Measurements from ENCODE around the gene ATPAF1. TPM values are rescaled to one million over a fixed set of nuclear protein-coding genes. Genes with fewer than 3 reads are reported as not detected.

Gene ATPAF1
- total RNA-seq, 1 donor from 2014 or later, result 35.7 TPM

DNA sequence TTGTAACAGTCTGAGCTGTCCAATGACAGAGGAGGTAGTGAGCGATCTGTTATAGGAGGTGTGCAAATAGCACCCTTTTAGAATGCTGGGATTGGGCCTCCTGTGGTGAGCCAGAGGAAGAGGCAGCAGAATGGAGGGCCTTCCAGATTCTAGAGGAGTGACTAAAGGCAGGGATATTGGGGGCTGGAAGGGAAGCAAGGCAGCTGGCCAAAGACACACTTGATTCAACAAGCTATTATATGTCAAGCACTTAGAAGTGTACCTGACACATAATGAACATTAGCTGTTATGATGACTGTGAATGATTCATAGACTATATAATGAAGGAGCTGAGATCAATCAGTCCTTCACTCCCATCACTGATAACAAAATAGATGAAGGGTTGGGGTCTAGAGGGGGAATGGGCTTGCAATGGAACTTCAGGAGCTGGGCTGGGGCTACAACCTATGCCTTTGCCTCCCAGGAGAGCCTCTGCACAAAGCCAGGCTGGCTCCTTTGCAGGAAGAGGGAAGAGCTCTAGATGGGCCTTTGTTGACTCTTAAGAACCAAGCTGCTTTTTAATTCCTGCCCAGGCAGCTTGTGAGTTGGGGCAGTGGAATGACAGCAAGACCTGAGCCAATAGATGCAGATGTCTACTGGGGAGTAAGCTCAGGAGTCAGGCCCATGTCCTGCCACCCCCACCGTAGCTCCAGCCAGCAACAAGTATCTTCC, 61.8 kb downstream of the ATPAF1 start:
- H3K27ac Mint-ChIP-seq (ENCODE audit: unreplicated experiment), result no peak overlapping the region
- no peak overlapping the region for H3K4me3 Mint-ChIP-seq (ENCODE audit: unreplicated experiment)
- DNase-seq (ENCODE audit: extremely low spot score, unreplicated experiment), result no peak
- TF ChIP-seq CTCF (IDR thresholded peaks at IDR 0.05), result no peak
- H3K4me1 Mint-ChIP-seq (ENCODE audit: unreplicated experiment), result peaks cover 25% of the 10 kb centered on the region
- H3K9me3 Mint-ChIP-seq (ENCODE audit: unreplicated experiment), result no peaks in the 10 kb centered on the region
- peaks cover 25% of the 10 kb centered on the region for H3K36me3 Mint-ChIP-seq (ENCODE audit: unreplicated experiment)
- no peaks in the 10 kb centered on the region for H3K27me3 Mint-ChIP-seq (ENCODE audit: unreplicated experiment)

GRCh38 chr1:46605232-46605631, 62.9 kb downstream of the ATPAF1 start:
- Mint-ChIP-seq H3K4me3 (ENCODE audit: unreplicated experiment) (peak overlapping the region; percentile 89), H3K4me1 (ENCODE audit: unreplicated experiment) (peaks cover 22% of the 10 kb centered on the region)

DNA sequence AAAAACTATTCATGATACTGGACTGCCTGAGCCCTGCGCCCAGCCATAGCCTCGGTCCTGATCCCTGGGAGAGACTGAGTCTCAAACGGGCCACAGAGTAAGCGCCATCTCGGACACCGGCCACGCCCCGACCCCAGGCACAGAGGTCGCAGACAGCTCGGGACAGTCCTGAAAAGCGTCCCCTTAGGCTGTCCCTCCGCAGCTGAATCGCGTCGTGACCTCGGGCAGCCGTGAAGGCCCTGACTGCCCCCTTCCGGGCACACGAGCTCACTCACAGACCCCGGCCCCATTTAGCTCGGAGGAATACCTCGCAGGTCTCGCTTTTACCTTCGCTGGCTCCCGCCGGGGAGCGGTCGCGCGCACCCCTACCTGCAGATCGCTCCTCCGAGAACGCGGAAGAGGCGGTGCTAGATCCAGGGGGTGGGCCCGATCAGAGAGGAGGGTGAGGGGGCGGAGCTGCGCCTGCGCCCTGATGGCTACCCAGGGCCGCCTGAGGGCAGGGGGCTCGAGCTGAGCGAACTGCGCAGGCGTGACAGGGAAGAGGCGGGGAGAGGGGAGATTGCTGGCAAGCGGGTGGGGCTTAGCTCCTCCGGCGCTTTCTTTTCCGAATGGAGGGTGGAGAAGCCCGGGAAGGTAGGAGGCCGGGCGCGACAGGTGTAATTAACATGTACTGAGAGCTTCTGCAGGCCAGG, 64.2 kb downstream of the ATPAF1 start, which contains the start of gene MKNK1:
Gene MKNK1, minus strand, starts transcription at position 411 of the 692 bp plus-strand sequence. CDS start 20,941 bp downstream, outside the sequence.
- H3K27me3 Mint-ChIP-seq (ENCODE audit: unreplicated experiment), result no peaks in the 10 kb centered on the region
- H3K36me3 Mint-ChIP-seq (ENCODE audit: unreplicated experiment), result peaks cover 14% of the 10 kb centered on the region
- H3K4me1 Mint-ChIP-seq (ENCODE audit: unreplicated experiment), result peaks cover 25% of the 10 kb centered on the region
- DNase-seq (ENCODE audit: extremely low spot score, unreplicated experiment), result peak; percentile 100
- peak within 1 kb of the TSS; percentile 89 for H3K4me3 Mint-ChIP-seq (ENCODE audit: unreplicated experiment)
- TF ChIP-seq CTCF (IDR thresholded peaks at IDR 0.05), result peak; percentile 42
- H3K27ac Mint-ChIP-seq (ENCODE audit: unreplicated experiment), result peak within 1 kb of the TSS; percentile 80
- H3K9me3 Mint-ChIP-seq (ENCODE audit: unreplicated experiment), result no peaks in the 10 kb centered on the region

More at GRCh38 chr1:46605232-46605631, 62.9 kb downstream of the ATPAF1 start:
- Mint-ChIP-seq H3K27me3 (ENCODE audit: unreplicated experiment) (no peaks in the 10 kb centered on the region), H3K9me3 (ENCODE audit: unreplicated experiment) (no peaks in the 10 kb centered on the region), H3K36me3 (ENCODE audit: unreplicated experiment) (peaks cover 23% of the 10 kb centered on the region), H3K27ac (ENCODE audit: unreplicated experiment) (no peak overlapping the region)
- no peak for DNase-seq (ENCODE audit: extremely low spot score, unreplicated experiment)
- no peak for TF ChIP-seq CTCF (IDR thresholded peaks at IDR 0.05)

DNA sequence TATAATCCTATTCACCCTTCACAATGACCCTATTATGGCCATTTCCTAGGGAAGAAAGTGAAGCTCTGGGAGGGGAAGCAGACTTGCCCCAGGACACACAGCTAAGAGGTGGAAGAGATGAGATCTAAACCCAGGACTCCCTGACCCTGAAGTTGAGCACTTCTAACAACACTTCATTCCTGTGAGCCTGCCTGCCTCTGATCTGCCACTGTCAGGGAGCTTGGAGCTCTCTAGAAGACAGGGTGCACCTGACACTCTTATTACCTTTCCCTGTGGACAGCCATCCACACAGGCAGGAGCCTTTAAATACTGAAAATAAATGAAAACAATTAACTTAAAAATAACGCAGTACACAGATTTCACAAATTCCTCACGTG, 64.7 kb downstream of the ATPAF1 start:
- Mint-ChIP-seq H3K27me3 (ENCODE audit: unreplicated experiment) (no peaks in the 10 kb centered on the region), H3K4me3 (ENCODE audit: unreplicated experiment) (peak overlapping the region; percentile 89), H3K27ac (ENCODE audit: unreplicated experiment) (peak overlapping the region; percentile 80), H3K36me3 (ENCODE audit: unreplicated experiment) (peaks cover 9% of the 10 kb centered on the region), H3K9me3 (ENCODE audit: unreplicated experiment) (no peaks in the 10 kb centered on the region), H3K4me1 (ENCODE audit: unreplicated experiment) (peaks cover 25% of the 10 kb centered on the region)
- TF ChIP-seq CTCF (IDR thresholded peaks at IDR 0.05), result no peak
- no peak for DNase-seq (ENCODE audit: extremely low spot score, unreplicated experiment)

All from osteocyte (in vitro differentiated cells).